ENCODE results near the gene KRT25.

DNA sequence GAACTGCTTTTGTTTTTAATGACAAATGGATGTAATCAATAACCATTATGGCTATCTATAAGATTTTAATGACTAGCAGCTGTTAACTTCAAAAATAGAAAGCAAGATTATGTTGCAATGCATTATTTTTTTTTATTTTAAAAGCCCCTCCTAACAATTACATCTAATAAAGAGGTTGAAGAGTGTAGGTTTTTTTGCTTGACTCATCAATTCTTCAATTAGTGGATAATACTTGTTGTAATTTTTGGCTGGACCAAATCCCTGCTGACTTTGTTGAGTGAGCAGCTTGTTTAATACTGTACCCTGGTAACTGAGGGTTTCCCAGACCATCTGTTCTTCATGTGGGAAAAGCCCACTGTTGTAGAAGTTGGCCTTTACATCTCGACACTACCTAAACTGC, 24.2 kb downstream of the KRT25 start:
- TF ChIP-seq, protein P1, sequence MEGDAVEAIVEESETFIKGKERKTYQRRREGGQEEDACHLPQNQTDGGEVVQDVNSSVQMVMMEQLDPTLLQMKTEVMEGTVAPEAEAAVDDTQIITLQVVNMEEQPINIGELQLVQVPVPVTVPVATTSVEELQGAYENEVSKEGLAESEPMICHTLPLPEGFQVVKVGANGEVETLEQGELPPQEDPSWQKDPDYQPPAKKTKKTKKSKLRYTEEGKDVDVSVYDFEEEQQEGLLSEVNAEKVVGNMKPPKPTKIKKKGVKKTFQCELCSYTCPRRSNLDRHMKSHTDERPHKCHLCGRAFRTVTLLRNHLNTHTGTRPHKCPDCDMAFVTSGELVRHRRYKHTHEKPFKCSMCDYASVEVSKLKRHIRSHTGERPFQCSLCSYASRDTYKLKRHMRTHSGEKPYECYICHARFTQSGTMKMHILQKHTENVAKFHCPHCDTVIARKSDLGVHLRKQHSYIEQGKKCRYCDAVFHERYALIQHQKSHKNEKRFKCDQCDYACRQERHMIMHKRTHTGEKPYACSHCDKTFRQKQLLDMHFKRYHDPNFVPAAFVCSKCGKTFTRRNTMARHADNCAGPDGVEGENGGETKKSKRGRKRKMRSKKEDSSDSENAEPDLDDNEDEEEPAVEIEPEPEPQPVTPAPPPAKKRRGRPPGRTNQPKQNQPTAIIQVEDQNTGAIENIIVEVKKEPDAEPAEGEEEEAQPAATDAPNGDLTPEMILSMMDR (conservative IDR thresholded peaks at IDR 0.05 in 1 of 2, IDR thresholded peaks at IDR 0.05 in 1 of 2; ENCODE audit: extremely low read depth in 1 of 2, insufficient read depth in 1 of 2, low read depth in 1 of 2, low read length in 2 of 2) = no peak
- no peak for TF ChIP-seq EZH2 (IDR thresholded peaks at IDR 0.05; ENCODE audit: borderline replicate concordance, low read length)
